HG03066 (cell line): ENCODE results near the gene MAPKAPK3.

ENCODE experiments used
- ATAC-seq: cut with Tn5 transposase; IDR thresholded peaks from one replicate; pipeline ENCODE4 v1.9.1; 2021; ENCODE audit warnings: low read depth; ENCODE audit not compliant: unreplicated experiment

The MAPKAPK3 gene

GRCh38 chr3:50624634-50625033, 7.7 kb downstream of the MAPKAPK3 start:
- no peak for ATAC-seq

DNA sequence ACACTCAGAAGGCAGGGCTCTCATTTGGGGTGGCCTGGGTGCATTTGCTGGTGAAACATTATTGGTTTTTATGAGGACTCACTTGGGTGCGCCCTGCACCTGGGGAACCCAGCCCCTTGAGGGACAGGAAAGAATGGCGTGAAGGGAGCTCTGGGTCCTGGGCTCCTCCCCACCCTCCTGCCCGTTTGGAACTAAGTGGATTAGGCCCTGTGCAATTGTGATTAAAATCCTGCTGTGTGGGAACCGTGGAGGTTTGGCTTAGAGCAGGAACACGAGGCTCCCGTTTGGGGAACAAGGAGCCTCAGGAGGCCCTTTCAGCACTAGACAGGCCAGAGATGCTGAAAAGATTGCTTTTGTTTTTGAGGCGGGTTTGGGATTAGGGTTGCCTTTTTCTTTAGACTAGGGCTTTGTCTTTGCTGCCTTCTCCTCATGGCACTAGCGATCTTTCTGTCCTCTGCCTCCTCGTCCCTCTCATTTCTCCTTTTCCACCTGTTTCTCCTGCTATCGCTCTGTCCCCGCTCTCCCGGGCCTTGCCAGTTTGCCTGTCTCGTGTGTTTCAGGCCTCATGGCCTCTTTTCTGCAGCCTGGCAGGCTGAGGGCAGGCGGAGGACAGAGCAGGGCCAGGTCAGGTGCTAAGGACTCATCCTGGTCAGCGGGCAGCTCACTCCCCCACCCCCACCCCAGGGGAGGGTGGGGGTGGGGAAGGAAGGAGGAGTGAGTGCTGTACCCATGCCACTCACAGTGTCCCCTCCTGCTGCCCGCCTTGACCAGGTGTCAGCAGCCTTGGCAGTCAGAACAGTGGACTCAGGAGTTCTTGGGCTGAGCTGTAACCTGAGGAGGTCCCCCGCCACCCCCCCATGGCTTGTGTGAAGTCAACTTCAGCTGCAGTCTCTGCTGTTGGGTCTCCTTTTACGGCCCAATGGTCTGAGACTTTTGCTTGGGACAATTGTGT, 8.6 kb downstream of the MAPKAPK3 start:
- ATAC-seq = no peak

DNA sequence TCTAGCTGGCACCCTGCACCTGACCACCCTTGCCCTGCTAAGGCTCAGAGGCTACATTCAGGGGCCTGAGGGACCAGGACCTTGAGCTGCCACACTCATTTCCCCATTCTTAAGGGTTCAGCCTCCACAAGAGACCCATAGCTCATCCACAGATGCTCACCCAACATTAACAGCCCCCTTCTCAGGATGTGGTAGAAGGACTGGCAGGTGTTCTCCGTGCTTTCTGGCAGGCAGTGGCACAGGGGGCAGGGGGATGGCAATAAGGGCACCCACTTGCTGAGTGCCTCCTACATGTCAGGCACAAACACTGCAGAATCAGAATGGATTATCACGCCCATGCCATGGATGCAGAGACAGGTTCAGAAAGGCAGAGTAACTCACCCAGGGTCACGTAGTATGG, 9.4 kb downstream of the MAPKAPK3 start:
- no peak for ATAC-seq

DNA sequence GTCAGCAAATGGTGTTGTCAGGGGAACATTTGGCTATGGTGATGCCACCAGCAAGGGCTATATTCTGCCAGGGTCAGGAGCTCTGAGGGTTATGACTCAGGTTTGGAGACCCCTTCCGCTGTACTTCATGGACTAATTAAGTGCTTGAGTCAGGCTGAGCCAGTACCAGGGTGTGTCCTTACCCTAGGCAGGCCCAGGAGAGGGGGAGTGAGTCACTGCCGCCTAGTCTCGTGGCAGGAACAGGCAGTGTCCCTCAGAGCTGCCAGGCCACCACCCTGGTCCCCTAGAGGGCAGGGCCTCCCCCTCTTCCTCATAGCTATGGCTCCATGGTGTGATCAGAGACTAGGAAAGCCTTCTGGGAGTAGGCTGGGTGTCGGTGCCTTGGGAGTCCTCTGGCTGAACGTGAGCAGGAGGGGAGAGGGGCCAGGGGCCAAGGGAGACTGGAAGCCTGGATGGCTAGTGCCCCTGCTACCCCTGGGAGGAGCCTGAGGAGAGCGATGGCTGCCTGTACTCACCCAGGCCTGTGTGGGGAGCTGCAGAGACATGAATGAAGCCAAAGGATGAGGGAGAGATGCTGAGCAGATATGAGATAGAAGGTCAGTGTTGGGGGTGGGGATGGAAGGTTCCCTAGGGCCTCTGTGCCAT, 10.6 kb downstream of the MAPKAPK3 start:
- no peak for ATAC-seq

GRCh38 chr3:50628601-50629000, 11.7 kb downstream of the MAPKAPK3 start:
- no peak for ATAC-seq

GRCh38 chr3:50630394-50630793, 13.4 kb downstream of the MAPKAPK3 start:
- no peak for ATAC-seq

DNA sequence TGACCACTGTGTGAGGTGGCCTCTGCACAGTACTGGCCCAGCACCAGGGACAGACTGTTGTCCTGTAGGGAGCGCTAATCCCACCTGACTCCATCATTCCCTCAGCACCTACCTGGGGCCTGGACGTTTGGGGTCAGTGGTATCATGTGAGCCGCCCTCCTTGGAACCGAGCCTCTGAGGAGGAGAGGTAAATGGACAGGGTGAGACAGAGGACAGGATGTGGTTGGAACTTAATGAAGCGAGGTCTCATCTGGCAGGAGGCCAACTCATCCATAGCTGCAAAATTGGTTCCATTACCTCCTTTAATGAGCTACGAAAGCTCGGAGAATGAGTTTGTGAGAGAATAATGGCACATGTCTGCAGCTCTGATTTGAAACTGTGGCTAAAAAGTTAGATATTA, 13.9 kb downstream of the MAPKAPK3 start:
- no peak for ATAC-seq

DNA sequence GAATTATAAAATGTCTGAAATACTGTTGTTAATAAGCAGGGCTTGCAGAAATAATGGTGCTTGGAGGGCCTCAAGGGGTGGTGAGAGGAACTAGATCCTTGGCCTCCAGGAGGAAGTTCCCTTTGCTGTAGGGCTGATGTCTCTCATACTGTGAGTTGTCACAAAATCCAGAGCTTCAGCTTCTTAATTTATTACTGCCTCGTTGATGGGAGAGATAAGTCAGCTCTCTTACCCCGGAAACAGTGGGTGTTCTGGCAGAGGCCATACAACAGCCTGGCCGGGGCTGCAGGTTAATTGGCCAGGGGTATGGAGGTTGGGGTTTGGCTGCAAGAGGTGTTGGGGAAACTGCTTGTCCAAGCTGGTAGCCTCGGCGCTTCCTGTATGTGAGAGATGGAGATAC, 15.5 kb downstream of the MAPKAPK3 start:
- no peak for ATAC-seq

DNA sequence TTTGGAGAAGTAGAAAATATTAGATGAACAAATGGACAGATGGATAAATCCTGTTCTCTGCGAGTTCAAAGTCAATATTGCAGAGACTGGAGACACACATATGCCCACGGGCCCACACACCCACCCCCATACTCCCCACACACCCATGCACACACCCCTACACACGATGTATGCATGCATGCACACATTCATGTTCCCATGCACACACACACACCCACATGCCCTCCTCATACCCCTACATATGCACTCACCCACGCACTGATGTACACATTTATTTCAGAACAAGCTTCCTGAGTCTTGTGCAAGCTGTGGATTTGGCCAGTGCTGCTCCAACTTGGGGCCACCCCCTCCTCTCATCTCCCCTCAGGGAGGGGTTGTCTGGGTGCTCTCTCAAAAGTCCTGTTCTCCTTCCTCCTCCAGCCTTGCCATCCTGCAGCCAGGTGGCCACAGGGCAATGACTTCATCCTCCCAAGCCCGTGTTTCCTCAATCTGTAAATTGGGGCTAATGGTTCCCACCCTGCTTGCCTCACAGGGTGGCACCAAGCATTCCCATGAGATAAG, 16.4 kb downstream of the MAPKAPK3 start:
- ATAC-seq = no peak

DNA sequence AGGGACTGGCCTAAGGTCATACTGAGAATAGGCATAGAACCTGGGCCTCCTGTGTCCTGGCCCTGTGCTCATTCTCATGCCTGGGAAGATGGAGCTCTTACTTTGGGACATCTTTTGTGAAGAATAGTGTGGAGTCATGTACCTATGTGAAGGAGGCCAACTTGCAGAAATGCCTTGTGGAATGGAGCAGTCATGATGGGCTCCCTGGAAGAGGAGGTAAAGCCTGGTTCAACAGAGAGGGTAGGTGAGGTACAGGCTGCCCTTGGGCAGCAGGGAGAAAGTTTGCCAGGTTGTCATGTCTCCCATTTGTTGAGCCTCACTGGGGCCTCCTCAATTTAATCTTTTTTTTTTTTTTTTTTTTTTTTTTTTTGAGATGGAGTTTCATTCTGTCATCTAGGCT, 18.1 kb downstream of the MAPKAPK3 start:
- ATAC-seq = no peak

- ATAC-seq = no peak
These were observed 20.1 kb downstream of the MAPKAPK3 start for GRCh38 chr3:50637011-50637410.

GRCh38 chr3:50637945-50638344, 21.0 kb downstream of the MAPKAPK3 start:
- ATAC-seq = no peak

- ATAC-seq = no peak
These were observed 22.1 kb downstream of the MAPKAPK3 start for GRCh38 chr3:50639055-50639494.

DNA sequence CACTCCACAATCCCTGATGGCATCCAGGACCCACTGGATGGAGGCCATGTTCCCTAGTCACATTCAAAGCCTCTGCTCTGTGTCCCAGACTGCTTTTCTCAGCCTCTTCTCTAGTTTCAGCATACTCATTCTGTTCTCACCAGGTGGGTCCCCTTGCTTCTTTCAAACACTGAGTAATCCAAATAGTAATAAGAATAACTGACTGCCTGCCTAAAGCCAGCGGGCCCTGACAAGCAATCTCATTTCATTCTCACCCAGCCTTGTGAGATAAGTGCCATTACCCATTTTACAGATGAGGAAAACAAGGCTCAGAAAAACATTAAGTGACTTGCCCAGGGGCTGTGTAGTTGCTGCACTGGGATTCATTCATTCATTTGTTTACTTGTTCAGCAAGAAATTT, 25.4 kb downstream of the MAPKAPK3 start:
- ATAC-seq = no peak

DNA sequence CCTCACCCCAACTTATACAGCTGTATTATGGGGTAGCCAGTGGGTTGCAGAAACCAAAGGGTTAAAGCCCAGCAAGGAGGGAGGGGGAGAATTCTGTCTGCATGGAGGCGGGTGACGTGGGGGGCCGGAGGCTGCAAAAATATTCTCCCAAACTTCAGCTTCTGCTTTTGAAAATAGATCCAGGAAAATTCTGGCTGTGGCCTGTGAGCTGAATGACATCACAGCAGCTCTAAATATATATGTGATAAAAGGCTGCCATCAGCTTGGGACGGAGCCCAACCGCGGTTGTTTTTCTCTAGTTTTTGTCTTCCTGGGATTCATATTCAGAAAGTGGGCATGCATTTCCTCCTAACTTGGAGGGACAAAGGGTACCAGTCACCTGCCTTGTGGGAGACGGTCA, 27.6 kb downstream of the MAPKAPK3 start:
- ATAC-seq = no peak

GRCh38 chr3:50645378-50645777, 28.4 kb downstream of the MAPKAPK3 start:
- ATAC-seq = no peak

DNA sequence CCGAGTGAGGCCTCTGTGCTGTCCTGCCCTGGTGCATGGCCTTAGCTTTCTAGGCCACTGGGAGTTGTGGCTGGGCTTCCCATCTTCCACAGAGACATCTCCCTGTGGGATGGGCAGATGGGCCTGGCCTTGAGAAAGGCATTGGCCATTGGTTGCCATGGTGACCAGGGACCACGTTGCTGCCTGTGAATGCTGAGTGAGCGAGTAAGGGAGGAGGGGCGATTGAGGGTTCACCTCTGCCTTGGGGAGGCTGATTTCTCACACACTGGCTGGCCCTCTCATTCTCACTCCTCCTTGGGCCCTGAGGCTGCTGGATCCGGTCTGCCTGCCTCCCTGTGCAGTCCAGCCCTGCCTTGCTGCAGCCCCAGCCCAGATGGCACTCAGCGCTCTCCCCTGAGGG, 31.4 kb downstream of the MAPKAPK3 start:
- ATAC-seq = no peak

GRCh38 chr3:50648944-50649343, 32.0 kb downstream of the MAPKAPK3 start:
- ATAC-seq = no peak

DNA sequence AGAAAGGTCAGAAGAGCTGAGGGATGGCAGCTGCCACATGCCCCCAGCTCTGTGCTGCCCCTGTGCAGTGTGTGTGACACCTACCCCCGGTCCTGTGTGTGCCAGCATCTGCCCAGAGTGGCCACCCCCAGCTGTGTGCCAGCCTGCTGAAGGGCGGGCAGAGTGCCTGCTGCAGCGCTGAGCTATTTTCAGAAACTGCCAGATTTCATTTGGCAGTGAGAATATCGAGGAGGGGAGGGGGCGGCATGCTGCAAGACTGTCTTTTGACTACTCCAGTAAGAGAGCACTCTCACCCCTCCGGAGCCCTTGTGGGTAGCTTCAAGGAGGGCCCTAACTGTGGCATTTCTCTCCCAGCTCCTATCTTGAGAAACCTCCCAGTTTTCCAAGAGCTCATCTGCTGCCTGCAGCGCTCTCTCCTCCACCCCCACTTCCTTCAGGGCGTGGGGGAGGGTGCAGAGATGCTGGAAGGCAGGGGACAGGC, 32.5 kb downstream of the MAPKAPK3 start:
- ATAC-seq = no peak

DNA sequence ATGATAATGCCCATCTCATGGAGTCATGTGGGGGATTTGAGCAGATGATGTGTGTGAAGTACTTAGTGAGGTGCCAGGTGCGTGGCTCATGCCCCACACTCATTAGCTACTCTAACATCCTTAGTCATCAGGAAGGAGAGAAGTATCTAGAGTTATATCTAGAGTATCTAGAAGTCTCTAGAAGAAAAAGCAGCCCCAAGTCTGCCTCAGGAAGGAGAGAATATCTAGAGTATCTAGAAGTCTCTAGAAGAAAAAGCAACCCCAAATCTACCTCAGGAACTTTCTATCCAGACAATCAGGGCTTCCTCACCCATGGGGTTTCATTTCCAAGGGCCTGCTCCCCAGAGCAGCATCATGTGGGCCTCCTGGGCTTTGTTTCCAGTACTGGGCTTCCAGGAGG, 33.1 kb downstream of the MAPKAPK3 start:
- no peak for ATAC-seq

DNA sequence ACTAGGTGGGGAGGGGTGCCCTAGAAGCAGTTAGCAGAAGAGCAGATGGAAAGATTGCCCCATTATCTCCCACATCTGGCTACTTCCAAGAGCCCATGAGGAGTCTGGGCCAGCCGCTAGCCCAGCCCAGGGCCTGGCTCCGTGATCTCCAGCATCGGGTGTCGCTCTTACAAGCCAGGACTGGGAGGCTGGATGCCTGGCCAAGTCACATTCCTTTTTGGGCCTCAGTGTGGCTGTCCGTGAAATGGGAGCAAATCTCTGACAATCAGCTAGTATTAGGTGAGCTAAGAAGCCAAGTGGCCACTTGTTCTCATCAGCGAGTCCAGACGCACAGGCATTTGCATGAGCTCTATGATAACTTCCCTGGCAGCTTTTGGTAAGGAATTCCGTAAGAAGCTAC, 34.5 kb downstream of the MAPKAPK3 start:
- no peak for ATAC-seq
